GM12892 (cell line): ENCODE measurements around the gene CAVIN2.

Source experiments
- POLR2A ChIP-seq: IDR thresholded peaks from 2 replicates; pipeline ENCODE4 v1.6.1; 2011; ENCODE audit warnings: low read depth, low read length, control low read depth
- POLR2AphosphoS5 ChIP-seq: IDR thresholded peaks from 2 replicates; pipeline ENCODE4 v1.6.1; 2011; ENCODE audit warnings: low read depth, low read length, control low read depth
- TAF1 ChIP-seq: IDR thresholded peaks from 2 replicates; pipeline ENCODE4 v1.6.1; 2011; ENCODE audit warnings: low read depth, mild to moderate bottlenecking, control low read depth, low read length, borderline replicate concordance

GRCh38 chr2:191789796-191790195, 57.1 kb downstream of the CAVIN2 start:
- TF ChIP-seq POLR2AphosphoS5: no peak
- no peak for TF ChIP-seq POLR2A
- TF ChIP-seq TAF1: no peak
